Natural killer cell (primary cell): ENCODE data around the gene SPSB3. TPM values are rescaled to one million over a fixed set of nuclear protein-coding genes. Genes with fewer than 3 reads are reported as not detected.

ENCODE experiments used
- ATAC-seq, 3 donors: fragments of 150-1000 bp in 2 of 3; fragments of 200-7000 bp in 1 of 3; cut with Tn5 transposase; 1 replicate in 1 of 3; 2 replicates in 2 of 3; pipeline ENCODE4 v1.10.0; 2021; ENCODE audit warnings: mild to moderate bottlenecking in 2 of 3, moderate library complexity in 2 of 3
- DNase-seq, 2 donors: peaks; one replicate each; pipeline versions ENCODE4 v3.0.0 to v3.0.0-alpha.2; 2013 to 2021; ENCODE audit warnings: mixed read lengths in 1 of 2
- H3K27ac ChIP-seq: one replicate; pipeline ENCODE4 v1.5.1; 2013; ENCODE audit warnings: mild to moderate bottlenecking, low read length
- H3K27me3 ChIP-seq: one replicate; pipeline ENCODE4 v1.6.1; 2013; ENCODE audit warnings: low read length; ENCODE audit not compliant: control insufficient read depth, insufficient read depth
- H3K36me3 ChIP-seq: one replicate; pipeline ENCODE4 v1.6.1; 2013; ENCODE audit warnings: low read length; ENCODE audit not compliant: control insufficient read depth, insufficient read depth
- H3K4me1 ChIP-seq: one replicate; pipeline ENCODE4 v1.6.1; 2013; ENCODE audit warnings: low read length; ENCODE audit not compliant: control insufficient read depth, insufficient read depth
- H3K4me3 ChIP-seq: one replicate; pipeline ENCODE4 v1.5.1; 2013; ENCODE audit warnings: low read length
- H3K9me3 ChIP-seq: one replicate; pipeline ENCODE4 v1.6.1; 2013; ENCODE audit warnings: low read length; ENCODE audit not compliant: control insufficient read depth, insufficient read depth
- H3K27ac Mint-ChIP-seq, 2 donors: one replicate each; pipeline ENCODE4 v1.8.0; 2022; ENCODE audit warnings: mild to moderate bottlenecking in 2 of 2, mixed read lengths in 2 of 2, moderate library complexity in 1 of 2
- H3K27me3 Mint-ChIP-seq, 2 donors: one replicate each; pipeline ENCODE4 v1.8.0; 2022; ENCODE audit warnings: low read depth in 2 of 2, mixed read lengths in 2 of 2
- H3K36me3 Mint-ChIP-seq: one replicate; pipeline ENCODE4 v1.8.0; 2022; ENCODE audit warnings: mixed read lengths
- H3K4me1 Mint-ChIP-seq, 2 donors: one replicate each; pipeline ENCODE4 v1.8.0; 2022; ENCODE audit warnings: mixed read lengths in 2 of 2
- H3K4me3 Mint-ChIP-seq: one replicate; pipeline ENCODE4 v1.8.0; 2022; ENCODE audit warnings: mild to moderate bottlenecking, moderate library complexity, mixed read lengths
- H3K9me3 Mint-ChIP-seq, 2 donors: one replicate each; pipeline ENCODE4 v1.8.0; 2022; ENCODE audit warnings: mixed read lengths in 2 of 2
- CTCF ChIP-seq: fragments of 200-600 bp; IDR thresholded peaks from one replicate; pipeline ENCODE4 v1.8.0; 2022; ENCODE audit warnings: antibody characterized with exemption
- WGBS: methylation state at CpG from one replicate; pipeline ENCODE4 v1.1.7; 2013; ENCODE audit warnings: missing lambda C conversion rate; ENCODE audit not compliant: insufficient coverage; 5-methylcytosine and 5-hydroxymethylcytosine counted together
- intact Hi-C: fragments of 100-400 bp; cut with micrococcal nuclease; formaldehyde crosslinking; loops from one replicate; pipeline ENCODE4 v1.14.2; 2022
- total RNA-seq, 4 donors: library from RNA; stranded (reverse); fragments of 120-200 nt in 1 of 4; gene quantifications; one replicate each; pipeline versions ENCODE4 v1.2.3 to v1.2.4, GENCODE V29; 2013 to 2022

Gene SPSB3
- total RNA-seq, 3 donors from 2014 or later (not counting 1 experiment from before 2014, with no cell fraction given): 100 to 122 (median 110) TPM

- WGBS: 94% methylated on average over 51 of the region's 51 CpGs
- no peak for TF ChIP-seq CTCF
Measured at GRCh38 chr16:1786242-1787055, 4.1 kb upstream of the SPSB3 start.

GRCh38 chr16:1785846-1786170, 3.4 kb upstream of the SPSB3 start:
- H3K27ac Mint-ChIP-seq: peak overlapping the region in 1 of 2 donors; percentile 40
- peaks cover 16 to 28% of the 10 kb centered on the region in 2 donors for H3K4me1 Mint-ChIP-seq
- H3K9me3 Mint-ChIP-seq: no peaks in the 10 kb centered on the region
- DNase-seq (peak in 1 of 2 donors; percentile 13), ATAC-seq (no peak)
- no peak overlapping the region for H3K27ac ChIP-seq
- H3K4me3 ChIP-seq: no peak overlapping the region
- no peak for TF ChIP-seq CTCF
- H3K27me3 Mint-ChIP-seq: no peaks in the 10 kb centered on the region
- no peaks in the 10 kb centered on the region for H3K9me3 ChIP-seq
- peaks cover 21% of the 10 kb centered on the region for H3K36me3 ChIP-seq
- intact Hi-C loops: no loop called here
- H3K4me3 Mint-ChIP-seq: no peak overlapping the region
- H3K36me3 Mint-ChIP-seq: no peaks in the 10 kb centered on the region
- WGBS: 96% methylated on average over 14 of the region's 14 CpGs
- H3K27me3 ChIP-seq: no peaks in the 10 kb centered on the region
- peaks cover 33% of the 10 kb centered on the region for H3K4me1 ChIP-seq

More at GRCh38 chr16:1786242-1787055, 4.1 kb upstream of the SPSB3 start:
- Mint-ChIP-seq H3K27me3 (no peaks in the 10 kb centered on the region), H3K36me3 (no peaks in the 10 kb centered on the region), H3K27ac (no peak overlapping the region), H3K4me3 (no peak overlapping the region), H3K4me1 (peaks cover 11 to 23% of the 10 kb centered on the region in 2 donors), H3K9me3 (no peaks in the 10 kb centered on the region)
- Histone ChIP-seq H3K27me3 (no peaks in the 10 kb centered on the region), H3K4me3 (no peak overlapping the region), H3K36me3 (peaks cover 20% of the 10 kb centered on the region), H3K4me1 (peaks cover 27% of the 10 kb centered on the region), H3K27ac (no peak overlapping the region), H3K9me3 (no peaks in the 10 kb centered on the region)
- peak in 1 of 2 donors; percentile 13 for DNase-seq
- no peak for ATAC-seq
- intact Hi-C loops: no loop called here

GRCh38 chr16:1784977-1785845, 2.8 kb upstream of the SPSB3 start:
- Mint-ChIP-seq H3K27me3 (no peaks in the 10 kb centered on the region), H3K9me3 (no peaks in the 10 kb centered on the region), H3K36me3 (no peaks in the 10 kb centered on the region), H3K27ac (peak overlapping the region in 1 of 2 donors; percentile 40), H3K4me3 (peak overlapping the region; percentile 40), H3K4me1 (peaks cover 16 to 28% of the 10 kb centered on the region in 2 donors)
- 96% methylated on average over 26 of the region's 26 CpGs for WGBS
- Histone ChIP-seq H3K4me3 (no peak overlapping the region), H3K4me1 (peaks cover 37% of the 10 kb centered on the region), H3K9me3 (no peaks in the 10 kb centered on the region), H3K27ac (no peak overlapping the region), H3K27me3 (no peaks in the 10 kb centered on the region), H3K36me3 (peaks cover 22% of the 10 kb centered on the region)
- ATAC-seq: no peak
- no peak for TF ChIP-seq CTCF
- no peak for DNase-seq
- intact Hi-C loops: no loop called here
